Body of pancreas (tissue), 4 donors: ENCODE measurements around the gene TUBA1C.
"Not testable (repeated sequence)": the region's sequence is repeated elsewhere in the genome, so short reads cannot be mapped to it uniquely, and the experiment has no call there.

Experiments used
- POLR2A ChIP-seq, 3 donors: fragments of 450-650 bp; IDR thresholded peaks; one replicate each; pipeline ENCODE4 v1.6.1; 2016; ENCODE audit warnings: antibody characterized with exemption in 3 of 3, mild to moderate bottlenecking in 2 of 3
- TF ChIP-seq, protein P1 (sequence below), 7 experiments: fragments of 450-650 bp in 4 of 7; fragments of 200-600 bp in 3 of 7; sonication (generic) in 3 of 7; IDR thresholded peaks; one replicate each; pipeline ENCODE4 v1.5.1; 2016 to 2019; ENCODE audit warnings: antibody characterized with exemption in 7 of 7

DNA sequence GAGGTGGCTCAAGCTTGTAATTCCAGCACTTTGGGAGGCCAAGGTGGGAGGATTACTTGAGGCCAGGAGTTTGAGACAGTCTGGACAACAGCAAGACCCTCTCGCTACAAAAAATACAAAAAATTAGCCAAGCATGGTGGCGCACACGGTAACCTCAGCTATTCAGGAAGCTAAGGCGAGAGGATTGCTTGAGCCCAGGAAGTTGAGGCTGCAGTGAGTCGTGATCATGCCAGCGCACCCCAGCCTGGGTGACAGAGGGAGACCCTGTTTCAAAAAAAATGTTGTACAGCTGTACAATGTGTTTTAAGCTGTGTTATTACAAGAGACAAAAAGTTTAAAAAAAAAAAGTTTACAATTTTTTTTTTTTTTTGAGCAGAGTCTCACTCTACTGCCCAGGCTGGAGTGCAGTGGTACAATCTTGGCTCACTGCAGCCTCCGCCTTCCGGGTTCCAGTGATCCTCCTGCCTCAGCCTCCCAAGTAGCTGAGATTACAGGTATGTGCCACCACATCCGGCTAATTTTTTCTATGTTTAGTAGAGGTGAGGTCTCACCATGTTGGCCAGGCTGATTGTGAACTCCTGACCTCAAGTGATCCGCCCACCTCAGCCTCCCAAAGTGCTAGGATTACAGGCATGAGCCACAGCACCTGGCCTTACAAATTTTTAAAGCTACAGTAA, 7.2 kb upstream of the TUBA1C start:
- TF ChIP-seq, protein P1, sequence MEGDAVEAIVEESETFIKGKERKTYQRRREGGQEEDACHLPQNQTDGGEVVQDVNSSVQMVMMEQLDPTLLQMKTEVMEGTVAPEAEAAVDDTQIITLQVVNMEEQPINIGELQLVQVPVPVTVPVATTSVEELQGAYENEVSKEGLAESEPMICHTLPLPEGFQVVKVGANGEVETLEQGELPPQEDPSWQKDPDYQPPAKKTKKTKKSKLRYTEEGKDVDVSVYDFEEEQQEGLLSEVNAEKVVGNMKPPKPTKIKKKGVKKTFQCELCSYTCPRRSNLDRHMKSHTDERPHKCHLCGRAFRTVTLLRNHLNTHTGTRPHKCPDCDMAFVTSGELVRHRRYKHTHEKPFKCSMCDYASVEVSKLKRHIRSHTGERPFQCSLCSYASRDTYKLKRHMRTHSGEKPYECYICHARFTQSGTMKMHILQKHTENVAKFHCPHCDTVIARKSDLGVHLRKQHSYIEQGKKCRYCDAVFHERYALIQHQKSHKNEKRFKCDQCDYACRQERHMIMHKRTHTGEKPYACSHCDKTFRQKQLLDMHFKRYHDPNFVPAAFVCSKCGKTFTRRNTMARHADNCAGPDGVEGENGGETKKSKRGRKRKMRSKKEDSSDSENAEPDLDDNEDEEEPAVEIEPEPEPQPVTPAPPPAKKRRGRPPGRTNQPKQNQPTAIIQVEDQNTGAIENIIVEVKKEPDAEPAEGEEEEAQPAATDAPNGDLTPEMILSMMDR (IDR thresholded peaks at IDR 0.05): not testable (repeated sequence)
- TF ChIP-seq POLR2A (IDR thresholded peaks at IDR 0.05): not testable (repeated sequence)
